HepG2 (cell line): ENCODE measurements around the gene MAP3K8. TPM values are rescaled to one million over a fixed set of nuclear protein-coding genes. Genes with fewer than 3 reads are reported as not detected.
A peak's percentile ranks its signal among the peaks of the same experiment; 100 is the strongest.

Source experiments
- ARID5B ChIP-seq: IDR thresholded peaks from 2 replicates; pipeline ENCODE4 v1.4.0; 2020; ENCODE audit warnings: mild to moderate bottlenecking, missing genetic modification reagents
- ATF2 ChIP-seq: sonication (generic); formaldehyde crosslinking; IDR thresholded peaks from 2 replicates; pipeline ENCODE4 v1.4.0; 2020; ENCODE audit warnings: missing genetic modification reagents
- CBFB ChIP-seq: sonication (generic); formaldehyde crosslinking; IDR thresholded peaks from 2 replicates; pipeline ENCODE4 v1.4.0; 2020; ENCODE audit warnings: missing genetic modification reagents
- CHD4 ChIP-seq: fragments of 200-600 bp; sonication (generic); IDR thresholded peaks from 2 replicates; pipeline ENCODE4 v1.7.0; 2017; ENCODE audit warnings: mild to moderate bottlenecking, low read length, borderline replicate concordance
- DBP ChIP-seq: sonication (generic); formaldehyde crosslinking; IDR thresholded peaks from 2 replicates; pipeline ENCODE4 v1.4.0; 2020; ENCODE audit warnings: missing genetic modification reagents; ENCODE audit errors: not compliant biosample characterization
- HDAC2 ChIP-seq: sonication (generic); formaldehyde crosslinking; IDR thresholded peaks from 2 replicates; pipeline ENCODE4 v1.4.0; 2020; ENCODE audit warnings: missing genetic modification reagents
- HNF4A ChIP-seq: sonication (generic); formaldehyde crosslinking; IDR thresholded peaks from 2 replicates; pipeline ENCODE4 v1.4.0; 2020; ENCODE audit warnings: missing genetic modification reagents
- IKZF4 ChIP-seq: sonication (generic); formaldehyde crosslinking; IDR thresholded peaks from 2 replicates; pipeline ENCODE4 v1.5.1; 2020; ENCODE audit warnings: borderline replicate concordance, mild to moderate bottlenecking, low read depth, missing genetic modification reagents; ENCODE audit errors: not compliant biosample characterization
- POLR2A ChIP-seq, 2 experiments: IDR thresholded peaks; 2 replicates each; pipeline ENCODE4 v1.6.1; 2011; ENCODE audit warnings: low read depth in 2 of 2, low read length in 2 of 2, mild to moderate bottlenecking in 1 of 2, moderate library complexity in 1 of 2; ENCODE audit not compliant: insufficient read depth in 1 of 2
- PRMT3 ChIP-seq: sonication (generic); formaldehyde crosslinking; IDR thresholded peaks from 2 replicates; pipeline ENCODE4 v1.8.1; 2022; ENCODE audit warnings: low read depth, mild to moderate bottlenecking, moderate library complexity, missing genetic modification reagents, borderline replicate concordance
- RERE ChIP-seq: IDR thresholded peaks from 2 replicates; pipeline ENCODE4 v1.6.1; 2016; ENCODE audit warnings: low read depth, missing genetic modification reagents, missing compliant biosample characterization
- TARDBP ChIP-seq: sonication (generic); formaldehyde crosslinking; IDR thresholded peaks from 2 replicates; pipeline ENCODE4 v1.8.0; 2022; ENCODE audit warnings: mild to moderate bottlenecking, missing genetic modification reagents
- ZFY ChIP-seq: sonication (generic); formaldehyde crosslinking; IDR thresholded peaks from 2 replicates; pipeline ENCODE4 v1.4.0; 2020; ENCODE audit warnings: missing genetic modification reagents
- ZNF260 ChIP-seq: sonication (generic); formaldehyde crosslinking; IDR thresholded peaks from 2 replicates; pipeline ENCODE4 v1.4.0; 2020; ENCODE audit warnings: missing genetic modification reagents, low read depth, mild to moderate bottlenecking, borderline replicate concordance
- ZNF331 ChIP-seq: sonication (generic); formaldehyde crosslinking; IDR thresholded peaks from 2 replicates; pipeline ENCODE4 v1.4.0; 2020; ENCODE audit warnings: missing genetic modification reagents
- ZNF383 ChIP-seq: sonication (generic); formaldehyde crosslinking; IDR thresholded peaks from 2 replicates; pipeline ENCODE4 v1.4.0; 2020; ENCODE audit warnings: missing genetic modification reagents, mild to moderate bottlenecking, borderline replicate concordance
- ZNF770 ChIP-seq: sonication (generic); formaldehyde crosslinking; IDR thresholded peaks from 2 replicates; pipeline ENCODE4 v1.5.0; 2020; ENCODE audit warnings: mild to moderate bottlenecking, missing genetic modification reagents
- polyA plus RNA-seq, 8 experiments: library from polyadenylated mRNA; depleted of rRNA in 3 of 8; stranded (reverse) in 7 of 8; unstranded in 1 of 8; fragments of >200 nt; fragmentation: Illumina TruSeq in 4 of 8; extraction: Trizol in 4 of 8; gene quantifications; 2 replicates each; pipeline versions ENCODE4 v1.2.1 to v1.2.3, GENCODE V29; 2011 to 2016; ENCODE audit warnings: low read depth in 4 of 8, missing spikeins in 1 of 8, mixed read lengths in 1 of 8; ENCODE audit not compliant: insufficient read depth in 1 of 8
- total RNA-seq, 5 experiments: library from RNA; depleted of rRNA; stranded (reverse); fragments of >200 nt; fragmentation: Illumina TruSeq; extraction: Trizol; gene quantifications; 2 replicates each; pipeline ENCODE4 v1.2.3, GENCODE V29; 2016; ENCODE audit warnings: low read depth in 1 of 5

Gene MAP3K8
- total and polyA plus RNA-seq, 2 of the 13 experiments (the other 11 are each of a cell fraction or from before 2014, with no cell fraction given) = 19.3 to 37.9 TPM

GRCh38 chr10:30390207-30390606, 43.8 kb upstream of the MAP3K8 start (continued):
- TF ChIP-seq ARID5B (CRISPR knock-in tag) (peak; percentile 54; the same call in 1 of the 2 replicates), RERE (CRISPR knock-in tag) (no peak), IKZF4 (CRISPR knock-in tag) (no peak), ZFY (CRISPR knock-in tag) (no peak), ATF2 (no peak), DBP (CRISPR knock-in tag) (no peak), PRMT3 (CRISPR knock-in tag) (no peak), POLR2A (IDR thresholded peaks at IDR 0.05; ENCODE audit: insufficient read depth in 1 of 2, low read depth in 2 of 2, low read length in 2 of 2) (no peak), HDAC2 (CRISPR knock-in tag) (peak; percentile 34; the same call in 1 of the 2 replicates), ZNF770 (CRISPR knock-in tag) (peak; percentile 98), ZNF260 (CRISPR knock-in tag) (no peak), TARDBP (CRISPR knock-in tag) (no peak), ZNF383 (no peak), CBFB (no peak), CHD4 (no peak), HNF4A (CRISPR knock-in tag) (peak; percentile 89), ZNF331 (no peak)
